CD4-positive, alpha-beta T cell (primary cell): Measurements from ENCODE around the gene PTPRD. TPM values are rescaled to one million over a fixed set of nuclear protein-coding genes. Genes with fewer than 3 reads are reported as not detected.

Experiments used
- ATAC-seq: fragments of 200-7000 bp; cut with Tn5 transposase; one replicate; pipeline ENCODE4 v1.10.0; 2022; ENCODE audit warnings: mild to moderate bottlenecking; ENCODE audit not compliant: poor library complexity
- CTCF ChIA-PET: fragments of 350-600 bp; sonication (Branson Sonifier 250); formaldehyde crosslinking; loops from one replicate; lab custom pipeline; 2021; ENCODE audit warnings: antibody characterized with exemption, inconsistent platforms; lab: Charles Lee
- POLR2A ChIA-PET: fragments of 350-600 bp; sonication (Branson Sonifier 250); formaldehyde crosslinking; loops from one replicate; lab custom pipeline; 2021; ENCODE audit warnings: antibody characterized with exemption, inconsistent platforms; lab: Charles Lee
- DNase-seq, 14 experiments: peaks; one replicate each; pipeline ENCODE4 v3.0.0-alpha.2; 2013 to 2020; ENCODE audit warnings: mixed read lengths in 2 of 14
- H3K27ac ChIP-seq, 2 donors: one replicate each; pipeline versions ENCODE4 v1.5.1 to v1.7.0; 2013; ENCODE audit warnings: low read length in 2 of 2, low read depth in 1 of 2, mild to moderate bottlenecking in 1 of 2
- H3K27me3 ChIP-seq, 2 experiments: 1 replicate in 1 of 2; 2 replicates in 1 of 2; pipeline versions ENCODE4 v1.6.1 to v1.7.0; 2013; ENCODE audit warnings: low read length in 2 of 2, control low read depth in 1 of 2, mild to moderate bottlenecking in 1 of 2, moderate library complexity in 1 of 2; ENCODE audit not compliant: insufficient read depth in 2 of 2, control insufficient read depth in 1 of 2
- H3K36me3 ChIP-seq: one replicate; pipeline ENCODE4 v1.6.1; 2013; ENCODE audit warnings: low read length, control low read depth; ENCODE audit not compliant: insufficient read depth
- H3K4me1 ChIP-seq: one replicate; pipeline ENCODE4 v1.6.1; 2013; ENCODE audit warnings: low read length, control low read depth; ENCODE audit not compliant: insufficient read depth
- H3K4me3 ChIP-seq: one replicate; pipeline ENCODE4 v1.5.1; 2013; ENCODE audit warnings: mild to moderate bottlenecking, low read length, moderate library complexity
- H3K9me3 ChIP-seq, 2 experiments: 1 replicate in 1 of 2; 2 replicates in 1 of 2; pipeline versions ENCODE4 v1.6.1 to v1.7.0; 2013; ENCODE audit warnings: low read length in 2 of 2, mild to moderate bottlenecking in 2 of 2, control low read depth in 1 of 2, moderate library complexity in 1 of 2; ENCODE audit not compliant: control insufficient read depth in 1 of 2, insufficient read depth in 1 of 2
- H3K27ac Mint-ChIP-seq: one replicate; pipeline ENCODE4 v1.8.0; 2020; ENCODE audit warnings: mixed read lengths
- H3K27me3 Mint-ChIP-seq: one replicate; pipeline ENCODE4 v1.8.0; 2021; ENCODE audit warnings: mixed read lengths
- H3K36me3 Mint-ChIP-seq: one replicate; pipeline ENCODE4 v1.8.0; 2021; ENCODE audit warnings: low read depth, mixed read lengths
- H3K4me1 Mint-ChIP-seq: one replicate; pipeline ENCODE4 v1.8.0; 2021; ENCODE audit warnings: low read depth, mixed read lengths
- H3K4me3 Mint-ChIP-seq: one replicate; pipeline ENCODE4 v1.8.0; 2020; ENCODE audit warnings: mild to moderate bottlenecking, mixed read lengths
- H3K9me3 Mint-ChIP-seq: one replicate; pipeline ENCODE4 v1.8.0; 2020; ENCODE audit warnings: mixed read lengths
- intact Hi-C, 2 experiments: fragments of 100-400 bp; cut with DNase I in 1 of 2; cut with micrococcal nuclease in 1 of 2; formaldehyde crosslinking; loops; one replicate each; pipeline versions ENCODE4 v1.15.1 to v1.9.0; 2023 to 2025; cut with DNase I, micrococcal nuclease
- total RNA-seq, 174 experiments: library from RNA in 2 of 174; stranded (reverse) in 2 of 174; gene quantifications; one replicate each; pipeline ENCODE4 v1.2.3 and lab custom pipeline; 2021 to 2026
- TF ChIP-seq, protein P1 (sequence below): fragments of 200-600 bp; IDR thresholded peaks from one replicate; pipeline ENCODE4 v1.8.0; 2022; ENCODE audit warnings: antibody characterized with exemption, mild to moderate bottlenecking

The PTPRD gene
- total RNA-seq, 2 experiments from 2014 or later = not detected

DNA sequence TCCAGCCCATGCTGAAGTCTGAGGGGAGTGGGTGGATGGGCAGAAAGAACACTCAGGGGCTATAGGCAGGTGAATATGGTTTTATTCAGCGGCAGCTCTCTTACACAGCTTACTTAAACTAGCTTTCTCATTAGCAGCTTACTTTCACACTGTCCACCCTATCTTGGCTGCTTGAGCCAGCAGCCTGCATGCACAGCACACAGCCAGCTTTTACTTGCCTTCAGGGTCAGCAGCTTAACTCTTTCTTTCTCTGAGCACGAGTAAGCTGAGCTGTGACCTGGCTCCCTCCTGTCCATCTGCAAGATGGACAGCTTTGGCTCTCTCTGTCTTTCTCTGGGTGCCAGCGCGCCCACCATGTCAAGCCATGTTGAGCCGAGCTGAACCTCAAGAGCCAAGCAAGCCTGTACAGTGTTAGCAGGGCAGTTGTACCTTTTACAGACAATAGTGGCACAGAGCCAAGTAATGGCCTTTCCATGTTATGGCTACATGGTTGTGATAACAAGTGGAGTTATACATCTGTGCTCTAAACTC lies 1054.9 kb downstream of the PTPRD start:
- Histone ChIP-seq H3K9me3 (peaks cover 0 to 18% of the 10 kb centered on the region in 2 experiments), H3K27me3 (no peaks in the 10 kb centered on the region), H3K4me1 (no peaks in the 10 kb centered on the region), H3K36me3 (no peaks in the 10 kb centered on the region), H3K27ac (no peak overlapping the region), H3K4me3 (no peak overlapping the region)
- Mint-ChIP-seq H3K4me3 (no peak overlapping the region), H3K27ac (no peak overlapping the region), H3K4me1 (no peaks in the 10 kb centered on the region), H3K27me3 (no peaks in the 10 kb centered on the region), H3K36me3 (no peaks in the 10 kb centered on the region), H3K9me3 (no peaks in the 10 kb centered on the region)
- ATAC-seq = no peak
- POLR2A ChIA-PET = no interaction called here
- intact Hi-C loops = no loop called here
- no peak for DNase-seq
- TF ChIP-seq, protein P1, sequence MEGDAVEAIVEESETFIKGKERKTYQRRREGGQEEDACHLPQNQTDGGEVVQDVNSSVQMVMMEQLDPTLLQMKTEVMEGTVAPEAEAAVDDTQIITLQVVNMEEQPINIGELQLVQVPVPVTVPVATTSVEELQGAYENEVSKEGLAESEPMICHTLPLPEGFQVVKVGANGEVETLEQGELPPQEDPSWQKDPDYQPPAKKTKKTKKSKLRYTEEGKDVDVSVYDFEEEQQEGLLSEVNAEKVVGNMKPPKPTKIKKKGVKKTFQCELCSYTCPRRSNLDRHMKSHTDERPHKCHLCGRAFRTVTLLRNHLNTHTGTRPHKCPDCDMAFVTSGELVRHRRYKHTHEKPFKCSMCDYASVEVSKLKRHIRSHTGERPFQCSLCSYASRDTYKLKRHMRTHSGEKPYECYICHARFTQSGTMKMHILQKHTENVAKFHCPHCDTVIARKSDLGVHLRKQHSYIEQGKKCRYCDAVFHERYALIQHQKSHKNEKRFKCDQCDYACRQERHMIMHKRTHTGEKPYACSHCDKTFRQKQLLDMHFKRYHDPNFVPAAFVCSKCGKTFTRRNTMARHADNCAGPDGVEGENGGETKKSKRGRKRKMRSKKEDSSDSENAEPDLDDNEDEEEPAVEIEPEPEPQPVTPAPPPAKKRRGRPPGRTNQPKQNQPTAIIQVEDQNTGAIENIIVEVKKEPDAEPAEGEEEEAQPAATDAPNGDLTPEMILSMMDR = no peak
- CTCF ChIA-PET = no interaction called here

DNA sequence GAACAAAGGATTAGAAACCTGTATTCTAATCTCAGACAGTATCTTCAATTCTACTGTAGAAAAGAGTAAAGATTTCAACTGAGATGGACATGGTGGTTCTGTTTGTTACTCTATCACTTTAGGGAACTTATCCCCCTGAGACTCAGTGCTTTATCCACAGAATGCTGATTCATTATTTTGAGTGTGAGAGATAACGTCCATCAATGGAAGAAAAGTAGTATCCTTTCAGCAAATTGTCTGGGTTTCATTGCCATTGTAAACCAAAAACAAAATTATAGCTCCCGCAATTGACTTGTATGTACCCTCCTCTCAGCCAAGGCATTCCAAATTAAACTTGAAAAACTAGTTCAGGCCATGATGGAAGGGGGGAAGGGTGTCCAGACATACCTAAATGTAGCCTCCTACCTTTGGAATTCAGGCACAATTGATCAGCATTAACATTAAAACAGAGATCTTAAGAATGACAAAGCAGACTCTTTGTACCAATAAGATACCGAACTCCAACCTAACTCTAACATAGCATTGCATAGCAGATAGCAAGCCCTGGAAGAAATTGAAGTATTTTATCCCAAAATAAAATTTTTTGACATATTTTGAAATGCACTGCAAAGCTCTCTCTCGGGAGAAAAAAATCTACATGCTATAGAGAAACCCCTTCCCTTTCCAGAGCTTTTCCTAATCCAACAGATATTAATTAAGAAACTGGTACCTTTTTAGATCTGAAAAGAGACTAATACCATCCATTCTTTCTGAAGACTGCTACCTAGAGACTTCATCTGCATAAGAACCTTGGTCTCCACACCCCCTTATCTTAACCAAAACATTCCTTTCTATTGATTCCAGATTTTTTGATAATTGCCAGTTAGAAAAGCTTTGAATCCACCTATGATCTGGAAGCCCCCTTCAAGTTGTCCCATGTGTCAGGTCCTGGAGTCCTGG lies 1055.7 kb downstream of the PTPRD start:
- Histone ChIP-seq H3K36me3 (no peaks in the 10 kb centered on the region), H3K4me1 (no peaks in the 10 kb centered on the region), H3K4me3 (no peak overlapping the region), H3K9me3 (peaks cover 0 to 18% of the 10 kb centered on the region in 2 experiments), H3K27ac (no peak overlapping the region), H3K27me3 (no peaks in the 10 kb centered on the region)
- TF ChIP-seq, protein P1 = no peak
- H3K4me1 Mint-ChIP-seq = no peaks in the 10 kb centered on the region
- intact Hi-C loops = no loop called here
- POLR2A ChIA-PET = no interaction called here
- H3K4me3 Mint-ChIP-seq = no peak overlapping the region
- H3K36me3 Mint-ChIP-seq = no peaks in the 10 kb centered on the region
- H3K27me3 Mint-ChIP-seq = no peaks in the 10 kb centered on the region
- CTCF ChIA-PET = no interaction called here
- H3K27ac Mint-ChIP-seq = no peak overlapping the region
- no peaks in the 10 kb centered on the region for H3K9me3 Mint-ChIP-seq
- DNase-seq (no peak), ATAC-seq (no peak)

DNA sequence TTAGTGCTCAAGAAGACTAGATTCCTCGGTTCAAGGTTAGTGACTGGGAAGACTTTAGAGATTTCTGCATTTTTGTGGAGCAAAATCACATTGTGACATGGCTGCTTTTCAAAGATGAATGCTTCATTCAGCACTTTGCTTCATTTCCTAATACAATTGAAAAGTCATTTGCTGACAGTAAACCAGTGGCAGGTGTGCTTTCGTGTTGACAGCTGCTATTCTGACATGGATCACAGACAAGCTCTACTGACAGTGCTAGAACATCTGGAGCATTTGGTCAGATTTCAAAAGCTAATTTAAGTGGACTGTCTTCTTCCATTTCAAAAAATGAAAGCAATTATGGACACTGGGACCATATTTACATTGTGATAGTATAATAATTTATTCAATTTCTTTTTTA lies 1060.1 kb downstream of the PTPRD start:
- Histone ChIP-seq H3K27ac (no peak overlapping the region), H3K36me3 (no peaks in the 10 kb centered on the region), H3K4me1 (no peaks in the 10 kb centered on the region), H3K4me3 (no peak overlapping the region), H3K9me3 (no peaks in the 10 kb centered on the region), H3K27me3 (no peaks in the 10 kb centered on the region)
- DNase-seq (no peak), ATAC-seq (no peak)
- TF ChIP-seq, protein P1 = no peak
- Mint-ChIP-seq H3K36me3 (no peaks in the 10 kb centered on the region), H3K27me3 (no peaks in the 10 kb centered on the region), H3K4me1 (no peaks in the 10 kb centered on the region), H3K27ac (no peak overlapping the region), H3K9me3 (no peaks in the 10 kb centered on the region), H3K4me3 (no peak overlapping the region)
- ChIA-PET CTCF (interaction anchor here (1.7 kb wide), 1 partner anchor 11 kb away, joined by 3 read pairs; no protein-coding TSS in a partner anchor), POLR2A (no interaction called here)
- intact Hi-C loops = no loop called here
